AG09319 (cell line): ENCODE measurements around the gene ALKBH5.

ENCODE experiments used
- DNase-seq: peaks from one replicate; pipeline ENCODE4 v3.0.0-alpha.2; 2010; ENCODE audit warnings: low read depth; ENCODE audit errors: extremely low read depth
- TF ChIP-seq, protein P1 (sequence below): IDR thresholded peaks from 2 replicates; pipeline ENCODE4 v1.5.1; 2011; ENCODE audit warnings: low read depth, mild to moderate bottlenecking, inconsistent platforms, low read length, moderate library complexity

The ALKBH5 gene

GRCh38 chr17:18183334-18184142 lies at the start of gene ALKBH5:
TSS of gene ALKBH5 (plus strand) at chr17:18183828. CDS start at chr17:18184244, 416 bp downstream.
- TF ChIP-seq, protein P1, sequence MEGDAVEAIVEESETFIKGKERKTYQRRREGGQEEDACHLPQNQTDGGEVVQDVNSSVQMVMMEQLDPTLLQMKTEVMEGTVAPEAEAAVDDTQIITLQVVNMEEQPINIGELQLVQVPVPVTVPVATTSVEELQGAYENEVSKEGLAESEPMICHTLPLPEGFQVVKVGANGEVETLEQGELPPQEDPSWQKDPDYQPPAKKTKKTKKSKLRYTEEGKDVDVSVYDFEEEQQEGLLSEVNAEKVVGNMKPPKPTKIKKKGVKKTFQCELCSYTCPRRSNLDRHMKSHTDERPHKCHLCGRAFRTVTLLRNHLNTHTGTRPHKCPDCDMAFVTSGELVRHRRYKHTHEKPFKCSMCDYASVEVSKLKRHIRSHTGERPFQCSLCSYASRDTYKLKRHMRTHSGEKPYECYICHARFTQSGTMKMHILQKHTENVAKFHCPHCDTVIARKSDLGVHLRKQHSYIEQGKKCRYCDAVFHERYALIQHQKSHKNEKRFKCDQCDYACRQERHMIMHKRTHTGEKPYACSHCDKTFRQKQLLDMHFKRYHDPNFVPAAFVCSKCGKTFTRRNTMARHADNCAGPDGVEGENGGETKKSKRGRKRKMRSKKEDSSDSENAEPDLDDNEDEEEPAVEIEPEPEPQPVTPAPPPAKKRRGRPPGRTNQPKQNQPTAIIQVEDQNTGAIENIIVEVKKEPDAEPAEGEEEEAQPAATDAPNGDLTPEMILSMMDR, result peak; percentile 32
- peak; percentile 99 for DNase-seq

GRCh38 chr17:18136357-18136756 lies 47.3 kb upstream of the ALKBH5 start:
- TF ChIP-seq, protein P1, result no peak
- no peak for DNase-seq

GRCh38 chr17:18138065-18138749 lies 45.4 kb upstream of the ALKBH5 start:
- no peak for DNase-seq
- TF ChIP-seq, protein P1, result no peak

GRCh38 chr17:18139092-18139491 lies 44.5 kb upstream of the ALKBH5 start:
- no peak for DNase-seq
- TF ChIP-seq, protein P1, result no peak

GRCh38 chr17:18139498-18139897 lies 44.1 kb upstream of the ALKBH5 start:
- TF ChIP-seq, protein P1, result no peak
- no peak for DNase-seq

DNA sequence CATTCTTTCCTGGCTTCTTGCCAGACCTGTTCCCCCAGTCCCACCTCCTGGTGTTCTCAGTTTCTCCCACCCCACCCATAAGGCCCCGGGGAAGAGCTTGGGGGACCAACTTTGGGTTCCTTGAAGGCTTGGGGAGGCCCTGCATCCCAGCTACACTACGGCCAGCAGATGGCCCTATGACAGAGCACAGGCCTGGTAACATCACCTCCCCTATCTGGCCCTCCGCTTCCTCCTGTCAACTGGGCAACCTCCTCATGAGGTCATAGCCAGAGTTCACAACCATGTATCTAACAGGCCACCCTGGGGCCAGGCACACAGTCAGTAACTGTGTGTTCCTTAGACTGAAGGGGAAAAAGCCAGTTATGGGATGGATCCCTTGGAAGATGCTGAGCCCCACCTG lies 43.7 kb upstream of the ALKBH5 start:
- TF ChIP-seq, protein P1, result peak; percentile 17
- no peak for DNase-seq

DNA sequence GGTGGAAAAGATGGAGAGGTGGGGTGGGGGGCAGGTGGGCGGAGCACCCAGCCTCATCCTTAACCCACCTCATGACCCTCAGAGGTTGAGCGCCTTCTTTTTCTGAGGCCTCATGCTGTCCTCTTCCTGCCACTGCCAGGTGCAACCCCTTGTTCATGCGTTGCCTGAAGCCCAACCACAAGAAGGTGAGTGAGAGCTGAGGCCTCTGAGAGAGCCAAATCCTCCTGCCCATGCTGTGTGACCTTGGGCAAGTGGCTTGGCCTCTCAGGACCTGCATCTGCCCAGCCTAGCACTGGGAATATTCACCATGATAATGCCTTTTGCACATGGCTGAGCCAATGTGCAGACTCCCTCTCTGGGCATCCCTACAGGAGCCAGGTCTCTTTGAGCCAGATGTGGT lies 43.0 kb upstream of the ALKBH5 start:
- no peak for DNase-seq
- TF ChIP-seq, protein P1, result no peak
